Measurements from ENCODE around the gene GLIS1. TPM values are rescaled to one million over a fixed set of nuclear protein-coding genes. Genes with fewer than 3 reads are reported as not detected.

GLIS1 gene
- total RNA-seq, 1 experiment from 2014 or later: 0.28 TPM

DNA sequence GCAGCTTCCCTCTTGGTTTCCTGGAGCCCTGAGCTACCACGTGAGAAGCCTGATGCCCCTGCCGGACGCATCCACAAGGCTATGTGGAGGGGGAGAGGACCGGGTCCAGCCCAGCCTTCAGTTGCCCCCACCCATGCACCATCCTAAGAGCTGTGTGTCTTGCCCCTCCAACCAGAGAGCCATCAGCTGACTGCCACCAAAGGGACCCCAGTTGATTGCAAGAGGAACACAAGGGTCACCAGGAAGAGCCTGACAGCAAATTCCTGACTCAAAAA, 81.5 kb downstream of the GLIS1 start:
- Histone ChIP-seq H4K5ac (ENCODE audit: insufficient read length, low read depth, low read length) (no peak overlapping the region), H2BK120ac (ENCODE audit: low read depth, low read length, poor library complexity, severe bottlenecking) (no peak overlapping the region), H4K20me1 (ENCODE audit: control insufficient read depth, insufficient read depth, insufficient read length) (no peaks in the 10 kb centered on the region), H3K4me1 (ENCODE audit: insufficient read depth, low read length) (no peaks in the 10 kb centered on the region; the same call in 1 of the 2 replicates), H2BK20ac (ENCODE audit: low read depth, low read length, poor library complexity, severe bottlenecking) (no peak overlapping the region), H3K23ac (ENCODE audit: insufficient read length, low read depth, low read length) (no peak overlapping the region), H3K27me3 (ENCODE audit: insufficient read depth, low read length) (no peaks in the 10 kb centered on the region), H3K56ac (ENCODE audit: insufficient read length, low read depth, low read length) (no peak overlapping the region), H3K9ac (ENCODE audit: extremely low read depth, insufficient read length, low read length) (no peak overlapping the region), H3K4ac (ENCODE audit: low read depth, low read length) (no peak overlapping the region), H3K79me1 (ENCODE audit: insufficient read depth, low read depth, low read length, poor library complexity, severe bottlenecking) (no peaks in the 10 kb centered on the region), H2AFZ (ENCODE audit: low read length) (no peak overlapping the region), H2BK12ac (ENCODE audit: insufficient read length, low read depth, low read length) (no peak overlapping the region), H2AK5ac (ENCODE audit: insufficient read length, low read length) (no peak overlapping the region), H3K14ac (ENCODE audit: insufficient read depth, low read length) (no peak overlapping the region; the same call in 1 of the 2 replicates), H3T11ph (ENCODE audit: low read length) (no peak overlapping the region), H2BK5ac (ENCODE audit: insufficient read length, low read length) (no peak overlapping the region), H4K8ac (replicated peaks; ENCODE audit: insufficient read length, low read depth, low read length) (no peak overlapping the region), H3K4me2 (ENCODE audit: insufficient read depth, insufficient read length, low read length) (no peak overlapping the region), H3K23me2 (ENCODE audit: insufficient read length, low read depth, low read length, poor library complexity, severe bottlenecking) (no peaks in the 10 kb centered on the region), H3K9me3 (ENCODE audit: control insufficient read depth, low read depth, low read length) (no peaks in the 10 kb centered on the region), H3K79me2 (ENCODE audit: insufficient read depth, low read length) (no peaks in the 10 kb centered on the region), H2BK15ac (ENCODE audit: low read depth, low read length) (no peak overlapping the region), H3K18ac (ENCODE audit: insufficient read length, low read depth, low read length) (no peak overlapping the region), H3K27ac (ENCODE audit: insufficient read length, low read depth, low read length) (no peak overlapping the region), H4K91ac (ENCODE audit: insufficient read length, low read depth, low read length) (no peak overlapping the region)
- TF ChIP-seq, protein P1, sequence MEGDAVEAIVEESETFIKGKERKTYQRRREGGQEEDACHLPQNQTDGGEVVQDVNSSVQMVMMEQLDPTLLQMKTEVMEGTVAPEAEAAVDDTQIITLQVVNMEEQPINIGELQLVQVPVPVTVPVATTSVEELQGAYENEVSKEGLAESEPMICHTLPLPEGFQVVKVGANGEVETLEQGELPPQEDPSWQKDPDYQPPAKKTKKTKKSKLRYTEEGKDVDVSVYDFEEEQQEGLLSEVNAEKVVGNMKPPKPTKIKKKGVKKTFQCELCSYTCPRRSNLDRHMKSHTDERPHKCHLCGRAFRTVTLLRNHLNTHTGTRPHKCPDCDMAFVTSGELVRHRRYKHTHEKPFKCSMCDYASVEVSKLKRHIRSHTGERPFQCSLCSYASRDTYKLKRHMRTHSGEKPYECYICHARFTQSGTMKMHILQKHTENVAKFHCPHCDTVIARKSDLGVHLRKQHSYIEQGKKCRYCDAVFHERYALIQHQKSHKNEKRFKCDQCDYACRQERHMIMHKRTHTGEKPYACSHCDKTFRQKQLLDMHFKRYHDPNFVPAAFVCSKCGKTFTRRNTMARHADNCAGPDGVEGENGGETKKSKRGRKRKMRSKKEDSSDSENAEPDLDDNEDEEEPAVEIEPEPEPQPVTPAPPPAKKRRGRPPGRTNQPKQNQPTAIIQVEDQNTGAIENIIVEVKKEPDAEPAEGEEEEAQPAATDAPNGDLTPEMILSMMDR (conservative IDR thresholded peaks at IDR 0.05): no peak
- Mint-ChIP-seq H3K36me3 (ENCODE audit: insufficient read depth in 1 of 3, low read depth in 3 of 3) (no peaks in the 10 kb centered on the region; a peak in 1 of 7 replicates), H3K4me1 (peaks cover 15 to 25% of the 10 kb centered on the region in 2 experiments), H3K27me3 (ENCODE audit: low read depth) (peaks cover 20% of the 10 kb centered on the region), H3K9me3 (no peaks in the 10 kb centered on the region), H3K4me3 (no peak overlapping the region), H3K27ac (no peak overlapping the region)
- DNase-seq: no peak
- no CpG with 5 or more reads among the region's 4 CpGs for WGBS (ENCODE audit: extremely low coverage, insufficient read length, low lambda C conversion rate)
